ENCODE data around the gene ZNF205. TPM values are rescaled to one million over a fixed set of nuclear protein-coding genes. Genes with fewer than 3 reads are reported as not detected.
A peak's percentile ranks its signal among the peaks of the same experiment; 100 is the strongest.

ZNF205 gene
- total and polyA plus RNA-seq, 2 of the 13 experiments (the other 11 are each of a cell fraction or from before 2014, with no cell fraction given), result 5.8 to 10.2 TPM

GRCh38 chr16:3106205-3106928 lies 6.0 kb upstream of the ZNF205 start (continued):
- TF ChIP-seq U2AF2 (IDR thresholded peaks at IDR 0.05; ENCODE audit: low read depth, low read length), result no peak
- no peak for TF ChIP-seq DRAP1 (CRISPR knock-in tag; IDR thresholded peaks at IDR 0.05)
- TF ChIP-seq, protein P1, sequence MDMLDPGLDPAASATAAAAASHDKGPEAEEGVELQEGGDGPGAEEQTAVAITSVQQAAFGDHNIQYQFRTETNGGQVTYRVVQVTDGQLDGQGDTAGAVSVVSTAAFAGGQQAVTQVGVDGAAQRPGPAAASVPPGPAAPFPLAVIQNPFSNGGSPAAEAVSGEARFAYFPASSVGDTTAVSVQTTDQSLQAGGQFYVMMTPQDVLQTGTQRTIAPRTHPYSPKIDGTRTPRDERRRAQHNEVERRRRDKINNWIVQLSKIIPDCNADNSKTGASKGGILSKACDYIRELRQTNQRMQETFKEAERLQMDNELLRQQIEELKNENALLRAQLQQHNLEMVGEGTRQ (IDR thresholded peaks at IDR 0.05; ENCODE audit: low read depth, low read length), result no peak
- TF ChIP-seq, protein P1 (CRISPR knock-in tag; IDR thresholded peaks at IDR 0.05; ENCODE audit: borderline replicate concordance), result no peak
- peak; percentile 77; the same call in 1 of the 2 replicates for TF ChIP-seq KMT2A (CRISPR knock-in tag; IDR thresholded peaks at IDR 0.05)
- TF ChIP-seq, protein P2, sequence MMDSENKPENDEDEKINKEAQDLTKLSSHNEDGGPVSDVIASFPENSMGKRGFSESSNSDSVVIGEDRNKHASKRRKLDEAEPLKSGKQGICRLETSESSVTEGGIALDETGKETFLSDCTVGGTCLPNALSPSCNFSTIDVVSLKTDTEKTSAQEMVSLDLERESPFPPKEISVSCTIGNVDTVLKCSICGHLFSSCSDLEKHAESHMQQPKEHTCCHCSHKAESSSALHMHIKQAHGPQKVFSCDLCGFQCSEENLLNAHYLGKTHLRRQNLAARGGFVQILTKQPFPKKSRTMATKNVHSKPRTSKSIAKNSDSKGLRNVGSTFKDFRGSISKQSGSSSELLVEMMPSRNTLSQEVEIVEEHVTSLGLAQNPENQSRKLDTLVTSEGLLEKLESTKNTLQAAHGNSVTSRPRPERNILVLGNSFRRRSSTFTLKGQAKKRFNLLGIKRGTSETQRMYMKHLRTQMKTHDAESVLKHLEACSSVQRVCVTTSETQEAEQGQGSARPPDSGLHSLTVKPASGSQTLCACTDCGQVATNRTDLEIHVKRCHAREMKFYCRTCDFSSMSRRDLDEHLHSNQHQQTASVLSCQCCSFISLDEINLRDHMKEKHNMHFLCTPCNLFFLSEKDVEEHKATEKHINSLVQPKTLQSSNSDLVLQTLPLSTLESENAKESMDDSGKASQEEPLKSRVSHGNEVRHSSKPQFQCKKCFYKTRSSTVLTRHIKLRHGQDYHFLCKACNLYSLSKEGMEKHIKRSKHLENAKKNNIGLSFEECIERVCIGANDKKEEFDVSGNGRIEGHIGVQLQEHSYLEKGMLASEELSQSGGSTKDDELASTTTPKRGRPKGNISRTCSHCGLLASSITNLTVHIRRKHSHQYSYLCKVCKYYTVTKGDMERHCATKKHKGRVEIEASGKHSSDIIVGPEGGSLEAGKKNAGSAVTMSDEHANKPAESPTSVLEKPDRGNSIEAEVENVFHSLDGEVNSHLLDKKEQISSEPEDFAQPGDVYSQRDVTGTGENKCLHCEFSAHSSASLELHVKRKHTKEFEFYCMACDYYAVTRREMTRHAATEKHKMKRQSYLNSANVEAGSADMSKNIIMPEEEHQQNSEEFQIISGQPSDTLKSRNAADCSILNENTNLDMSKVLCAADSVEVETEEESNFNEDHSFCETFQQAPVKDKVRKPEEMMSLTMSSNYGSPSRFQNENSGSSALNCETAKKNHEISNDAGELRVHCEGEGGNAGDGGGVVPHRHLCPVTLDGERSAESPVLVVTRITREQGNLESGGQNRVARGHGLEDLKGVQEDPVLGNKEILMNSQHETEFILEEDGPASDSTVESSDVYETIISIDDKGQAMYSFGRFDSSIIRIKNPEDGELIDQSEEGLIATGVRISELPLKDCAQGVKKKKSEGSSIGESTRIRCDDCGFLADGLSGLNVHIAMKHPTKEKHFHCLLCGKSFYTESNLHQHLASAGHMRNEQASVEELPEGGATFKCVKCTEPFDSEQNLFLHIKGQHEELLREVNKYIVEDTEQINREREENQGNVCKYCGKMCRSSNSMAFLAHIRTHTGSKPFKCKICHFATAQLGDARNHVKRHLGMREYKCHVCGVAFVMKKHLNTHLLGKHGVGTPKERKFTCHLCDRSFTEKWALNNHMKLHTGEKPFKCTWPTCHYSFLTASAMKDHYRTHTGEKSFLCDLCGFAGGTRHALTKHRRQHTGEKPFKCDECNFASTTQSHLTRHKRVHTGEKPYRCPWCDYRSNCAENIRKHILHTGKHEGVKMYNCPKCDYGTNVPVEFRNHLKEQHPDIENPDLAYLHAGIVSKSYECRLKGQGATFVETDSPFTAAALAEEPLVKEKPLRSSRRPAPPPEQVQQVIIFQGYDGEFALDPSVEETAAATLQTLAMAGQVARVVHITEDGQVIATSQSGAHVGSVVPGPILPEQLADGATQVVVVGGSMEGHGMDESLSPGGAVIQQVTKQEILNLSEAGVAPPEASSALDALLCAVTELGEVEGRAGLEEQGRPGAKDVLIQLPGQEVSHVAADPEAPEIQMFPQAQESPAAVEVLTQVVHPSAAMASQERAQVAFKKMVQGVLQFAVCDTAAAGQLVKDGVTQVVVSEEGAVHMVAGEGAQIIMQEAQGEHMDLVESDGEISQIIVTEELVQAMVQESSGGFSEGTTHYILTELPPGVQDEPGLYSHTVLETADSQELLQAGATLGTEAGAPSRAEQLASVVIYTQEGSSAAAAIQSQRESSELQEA (CRISPR knock-in tag; IDR thresholded peaks at IDR 0.05; ENCODE audit: not compliant biosample characterization), result no peak
- TF ChIP-seq YEATS2 (CRISPR knock-in tag; IDR thresholded peaks at IDR 0.05; ENCODE audit: borderline replicate concordance), result peak; percentile 88
- TF ChIP-seq ELF1 (CRISPR knock-in tag; IDR thresholded peaks at IDR 0.05), result peak; percentile 88
- TF ChIP-seq TOE1 (CRISPR knock-in tag; IDR thresholded peaks at IDR 0.05), result no peak
- peak; percentile 69; the same call in 1 of the 2 replicates for TF ChIP-seq ZNF501 (CRISPR knock-in tag; IDR thresholded peaks at IDR 0.05)
- no peak for TF ChIP-seq ZSCAN30 (CRISPR knock-in tag; IDR thresholded peaks at IDR 0.05)
- peak; percentile 45; the same call in 1 of the 2 replicates for TF ChIP-seq FOXK1 (CRISPR knock-in tag; IDR thresholded peaks at IDR 0.05; ENCODE audit: borderline replicate concordance, low read depth)
- TF ChIP-seq GZF1 (CRISPR knock-in tag; IDR thresholded peaks at IDR 0.05), result no peak
- peak; percentile 87 for TF ChIP-seq ZNF687 (CRISPR knock-in tag; IDR thresholded peaks at IDR 0.05)

All from HepG2 (cell line).